ENCODE data around the gene TMEM250. TPM values are rescaled to one million over a fixed set of nuclear protein-coding genes. Genes with fewer than 3 reads are reported as not detected.

The TMEM250 gene
- total RNA-seq, 2 experiments from 2014 or later: 6.5 to 7.9 TPM

GRCh38 chr9:136128436-136128835 lies 9.8 kb upstream of the TMEM250 start:
- POLR2A ChIA-PET: interaction anchor here (0.6 kb wide), 1 partner anchor 38 kb away, joined by 3 read pairs; no protein-coding TSS in a partner anchor
- CTCF ChIA-PET: no interaction called here
- no peak overlapping the region for H3K4me3 ChIP-seq (ENCODE audit: low read length)
- Mint-ChIP-seq H3K4me1 (ENCODE audit: low read depth) (no peaks in the 10 kb centered on the region), H3K27ac (no peak overlapping the region), H3K4me3 (no peak overlapping the region), H3K9me3 (no peaks in the 10 kb centered on the region), H3K27me3 (peaks cover 26% of the 10 kb centered on the region), H3K36me3 (ENCODE audit: low read depth) (no peaks in the 10 kb centered on the region)
- intact Hi-C loops (cut with DNase I, micrococcal nuclease): loop anchor here in 1 of 2 experiments (10.0 kb wide), 1 partner anchor 826 kb away; the partner anchor contains the start of gene LCN12
- peaks cover 2% of the 10 kb centered on the region for H3K4me1 ChIP-seq (ENCODE audit: insufficient read depth, low read length)
- TF ChIP-seq CTCF (IDR thresholded peaks at IDR 0.05): no peak
- peaks cover 13 to 16% of the 10 kb centered on the region in 2 experiments for H3K27me3 ChIP-seq (ENCODE audit: control insufficient read depth in 1 of 2, insufficient read depth in 2 of 2, low read length in 2 of 2)
- ATAC-seq (ENCODE audit: poor library complexity) (no peak), DNase-seq (no peak)
- H3K9me3 ChIP-seq (ENCODE audit: control insufficient read depth in 1 of 2, insufficient read depth in 1 of 2, low read length in 2 of 2): peaks cover 0 to 6% of the 10 kb centered on the region in 2 experiments
- no peaks in the 10 kb centered on the region for H3K36me3 ChIP-seq (ENCODE audit: insufficient read depth, low read length)
- H3K27ac ChIP-seq (ENCODE audit: low read depth in 1 of 2, low read length in 2 of 2): no peak overlapping the region

DNA sequence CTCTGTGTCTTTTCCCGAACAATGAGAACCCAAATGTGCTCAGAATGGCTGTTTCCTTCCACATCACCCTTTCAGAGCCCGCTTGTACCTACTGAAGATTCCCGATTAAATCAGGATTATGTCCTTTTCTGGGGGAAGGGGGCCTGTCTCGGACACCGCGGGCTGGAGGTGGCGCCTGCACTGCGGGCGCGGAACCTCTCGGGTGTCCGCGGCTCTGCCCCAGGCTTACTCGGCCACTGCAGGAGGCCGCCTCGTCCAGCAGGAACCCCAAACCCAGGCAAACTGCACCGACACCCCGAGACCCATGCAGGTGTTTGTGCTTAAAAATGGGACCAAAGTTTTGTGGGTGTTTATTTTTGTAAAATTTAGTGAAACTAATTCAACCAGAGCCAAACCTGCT lies 8.6 kb upstream of the TMEM250 start:
- H3K27ac ChIP-seq (ENCODE audit: low read depth in 1 of 2, low read length in 2 of 2): no peak overlapping the region
- H3K9me3 ChIP-seq (ENCODE audit: control insufficient read depth in 1 of 2, insufficient read depth in 1 of 2, low read length in 2 of 2): peaks cover 0 to 6% of the 10 kb centered on the region in 2 experiments
- ATAC-seq (ENCODE audit: poor library complexity): no peak
- H3K27me3 ChIP-seq (ENCODE audit: control insufficient read depth in 1 of 2, insufficient read depth in 2 of 2, low read length in 2 of 2): peaks cover 9 to 11% of the 10 kb centered on the region in 2 experiments
- H3K27me3 Mint-ChIP-seq: peaks cover 25% of the 10 kb centered on the region
- POLR2A ChIA-PET: no interaction called here
- no peak for TF ChIP-seq CTCF (IDR thresholded peaks at IDR 0.05)
- no peaks in the 10 kb centered on the region for H3K36me3 ChIP-seq (ENCODE audit: insufficient read depth, low read length)
- H3K4me1 ChIP-seq (ENCODE audit: insufficient read depth, low read length): peaks cover 9% of the 10 kb centered on the region
- intact Hi-C loops (cut with DNase I, micrococcal nuclease): loop anchor here in 1 of 2 experiments (10.0 kb wide), 1 partner anchor 827 kb away; the partner anchor contains the start of gene LCN12
- H3K9me3 Mint-ChIP-seq: no peaks in the 10 kb centered on the region
- H3K4me3 ChIP-seq (ENCODE audit: low read length): no peak overlapping the region
- DNase-seq: no peak
- no peak overlapping the region for H3K27ac Mint-ChIP-seq
- H3K4me1 Mint-ChIP-seq (ENCODE audit: low read depth): peaks cover 5% of the 10 kb centered on the region
- no peaks in the 10 kb centered on the region for H3K36me3 Mint-ChIP-seq (ENCODE audit: low read depth)
- H3K4me3 Mint-ChIP-seq: no peak overlapping the region
- CTCF ChIA-PET: interaction anchor here (0.7 kb wide), 1 partner anchor 12 kb away, joined by 6 read pairs; no protein-coding TSS in a partner anchor

- no peaks in the 10 kb centered on the region for H3K36me3 Mint-ChIP-seq (ENCODE audit: low read depth)
- H3K27me3 Mint-ChIP-seq: peaks cover 10% of the 10 kb centered on the region
- no peak overlapping the region for H3K27ac Mint-ChIP-seq
- Histone ChIP-seq H3K4me3 (ENCODE audit: low read length) (no peak overlapping the region), H3K9me3 (ENCODE audit: control insufficient read depth in 1 of 2, insufficient read depth in 1 of 2, low read length in 2 of 2) (no peaks in the 10 kb centered on the region), H3K36me3 (ENCODE audit: insufficient read depth, low read length) (no peaks in the 10 kb centered on the region), H3K27me3 (ENCODE audit: control insufficient read depth in 1 of 2, insufficient read depth in 2 of 2, low read length in 2 of 2) (no peaks in the 10 kb centered on the region), H3K27ac (ENCODE audit: low read depth in 1 of 2, low read length in 2 of 2) (no peak overlapping the region), H3K4me1 (ENCODE audit: insufficient read depth, low read length) (peaks cover 11% of the 10 kb centered on the region)
- no peak for ATAC-seq (ENCODE audit: poor library complexity)
- no peak overlapping the region for H3K4me3 Mint-ChIP-seq
- ChIA-PET POLR2A (no interaction called here), CTCF (no interaction called here)
- DNase-seq: no peak
- peaks cover 5% of the 10 kb centered on the region for H3K4me1 Mint-ChIP-seq (ENCODE audit: low read depth)
- no peaks in the 10 kb centered on the region for H3K9me3 Mint-ChIP-seq
- TF ChIP-seq CTCF (IDR thresholded peaks at IDR 0.05): no peak
- intact Hi-C loops (cut with DNase I, micrococcal nuclease): loop anchor here in 1 of 2 experiments (5.0 to 10.0 kb wide), 2 partner anchors 523 to 830 kb away; partner anchors contain the start of gene LCN12
Observed at GRCh38 chr9:136124976-136125692, 6.5 kb upstream of the TMEM250 start.

Measured in CD4-positive, alpha-beta T cell (primary cell).